ENCODE results near the gene ANP32A.

ANP32A gene

GRCh38 chr15:68797599-68798345, 22.9 kb downstream of the ANP32A start:
- DNase-seq (ENCODE audit: low spot score), result no peak

- no peak for DNase-seq (ENCODE audit: low spot score)
These were observed 23.5 kb downstream of the ANP32A start for GRCh38 chr15:68797191-68797590.

- no peak for DNase-seq (ENCODE audit: low spot score)
These were observed 24.1 kb downstream of the ANP32A start for GRCh38 chr15:68796576-68796975.

GRCh38 chr15:68795298-68795848, 25.3 kb downstream of the ANP32A start:
- no peak for DNase-seq (ENCODE audit: low spot score)

- no peak for DNase-seq (ENCODE audit: low spot score)
These were observed 25.8 kb downstream of the ANP32A start for GRCh38 chr15:68794863-68795262.

GRCh38 chr15:68794307-68794706, 26.4 kb downstream of the ANP32A start:
- no peak for DNase-seq (ENCODE audit: low spot score)

GRCh38 chr15:68793776-68794175, 26.9 kb downstream of the ANP32A start:
- no peak for DNase-seq (ENCODE audit: low spot score)

- no peak for DNase-seq (ENCODE audit: low spot score)
These were observed 27.6 kb downstream of the ANP32A start for GRCh38 chr15:68792901-68793766.

- DNase-seq (ENCODE audit: low spot score), result no peak
These were observed 29.0 kb downstream of the ANP32A start for GRCh38 chr15:68791431-68792283.

GRCh38 chr15:68790910-68791309, 29.8 kb downstream of the ANP32A start:
- DNase-seq (ENCODE audit: low spot score), result no peak

GRCh38 chr15:68790242-68790575, 30.5 kb downstream of the ANP32A start:
- no peak for DNase-seq (ENCODE audit: low spot score)

- no peak for DNase-seq (ENCODE audit: low spot score)
These were observed 31.0 kb downstream of the ANP32A start for GRCh38 chr15:68789534-68790241.

GRCh38 chr15:68789091-68789490, 31.6 kb downstream of the ANP32A start:
- DNase-seq (ENCODE audit: low spot score), result no peak

GRCh38 chr15:68788264-68788624, 32.5 kb downstream of the ANP32A start:
- DNase-seq (ENCODE audit: low spot score), result no peak

GRCh38 chr15:68787609-68788263, 33.0 kb downstream of the ANP32A start:
- no peak for DNase-seq (ENCODE audit: low spot score)

GRCh38 chr15:68786753-68787152, 33.9 kb downstream of the ANP32A start:
- DNase-seq (ENCODE audit: low spot score), result no peak

GRCh38 chr15:68785541-68785940, 35.2 kb downstream of the ANP32A start:
- no peak for DNase-seq (ENCODE audit: low spot score)

- DNase-seq (ENCODE audit: low spot score), result no peak
These were observed 36.5 kb downstream of the ANP32A start for GRCh38 chr15:68784206-68784605.

- DNase-seq (ENCODE audit: low spot score), result peak; percentile 8
These were observed 37.3 kb downstream of the ANP32A start for GRCh38 chr15:68783226-68784058.

GRCh38 chr15:68782589-68783161, 38.0 kb downstream of the ANP32A start:
- no peak for DNase-seq (ENCODE audit: low spot score)

Measured in LoVo (cell line).